SK-N-SH (cell line): ENCODE results near the gene PIF1. TPM values are rescaled to one million over a fixed set of nuclear protein-coding genes. Genes with fewer than 3 reads are reported as not detected.

Experiments
- CTCF ChIA-PET: fragments of 300-600, 350-600 bp; formaldehyde crosslinking; extraction: SDS; loops from one replicate; lab custom pipeline; 2021; lab: Yijun Ruan, JAX
- POLR2A ChIA-PET: fragments of 350-600 bp; sonication (Branson Sonifier 250); formaldehyde crosslinking; extraction: SDS; loops from one replicate; lab custom pipeline; 2020; ENCODE audit warnings: antibody characterized with exemption, inconsistent platforms; lab: Yijun Ruan, JAX
- DNase-seq: peaks from one replicate; pipeline ENCODE4 v3.0.0; 2012
- H2AFZ ChIP-seq: fragments of 200-600 bp; sonication (generic); 2 replicates; pipeline ENCODE4 v1.8.1; 2016; ENCODE audit warnings: antibody characterized with exemption, mild to moderate bottlenecking, low read depth
- H3F3A ChIP-seq: fragments of 200-600 bp; sonication (generic); replicated peaks from 2 replicates; pipeline ENCODE3; 2016; ENCODE audit warnings: antibody characterized with exemption, mild to moderate bottlenecking; ENCODE audit not compliant: insufficient read depth
- H3K27ac ChIP-seq, 2 experiments: fragments of 200-500 bp in 1 of 2; fragments of 200-600 bp in 1 of 2; sonication (Bioruptor generic) in 1 of 2; sonication (generic), shearing (Covaris generic) in 1 of 2; 2 replicates each; pipeline versions ENCODE4 v1.5.1 to v1.6.1; 2014 to 2016; ENCODE audit warnings: low read depth in 2 of 2, inconsistent platforms in 1 of 2, low read length in 1 of 2, mild to moderate bottlenecking in 1 of 2, mixed read lengths in 1 of 2
- H3K27me3 ChIP-seq: fragments of 200-600 bp; sonication (generic), shearing (Covaris generic); 2 replicates; pipeline ENCODE4 v1.6.1; 2016; ENCODE audit warnings: mixed run types; ENCODE audit not compliant: insufficient read depth
- H3K36me3 ChIP-seq, 2 experiments: fragments of 200-500 bp in 1 of 2; fragments of 200-600 bp in 1 of 2; sonication (Bioruptor generic) in 1 of 2; sonication (generic) in 1 of 2; replicated peaks in 1 of 2; 2 replicates each; pipeline versions ENCODE3 to v1.5.1; 2014 to 2016; ENCODE audit warnings: low read length in 1 of 2, mild to moderate bottlenecking in 1 of 2; ENCODE audit not compliant: insufficient read depth in 2 of 2, control insufficient read depth in 1 of 2
- H3K4me1 ChIP-seq, 2 experiments: fragments of 200-500 bp in 1 of 2; fragments of 200-600 bp in 1 of 2; sonication (Bioruptor generic) in 1 of 2; sonication (generic), shearing (Covaris generic) in 1 of 2; 2 replicates each; pipeline versions ENCODE4 v1.5.1 to v1.6.1; 2014 to 2016; ENCODE audit warnings: low read depth in 1 of 2, low read length in 1 of 2, mixed run types in 1 of 2; ENCODE audit not compliant: insufficient read depth in 2 of 2, control insufficient read depth in 1 of 2
- H3K4me2 ChIP-seq: fragments of 200-600 bp; sonication (generic), shearing (Covaris generic); 2 replicates; pipeline ENCODE4 v1.6.1; 2017; ENCODE audit warnings: mixed run types
- H3K4me3 ChIP-seq, 2 experiments: fragments of 200-500 bp in 1 of 2; fragments of 200-600 bp in 1 of 2; sonication (Bioruptor generic) in 1 of 2; sonication (generic), shearing (Covaris generic) in 1 of 2; 2 replicates each; pipeline versions ENCODE4 v1.5.1 to v1.8.1; 2014 to 2016; ENCODE audit warnings: low read depth in 2 of 2, inconsistent platforms in 1 of 2, low read length in 1 of 2, mild to moderate bottlenecking in 1 of 2, mixed read lengths in 1 of 2, moderate library complexity in 1 of 2
- H3K79me2 ChIP-seq: fragments of 200-600 bp; sonication (generic); 2 replicates; pipeline ENCODE4 v1.8.1; 2017; ENCODE audit warnings: mild to moderate bottlenecking; ENCODE audit not compliant: insufficient read depth
- H3K9ac ChIP-seq: fragments of 200-600 bp; sonication (generic); 2 replicates; pipeline ENCODE4 v1.6.1; 2017; ENCODE audit warnings: mixed run types
- H3K9me2 ChIP-seq: fragments of 200-600 bp; sonication (generic); 2 replicates; pipeline ENCODE4 v1.6.1; 2017; ENCODE audit warnings: mixed run types
- H3K9me3 ChIP-seq: fragments of 200-600 bp; sonication (generic); 2 replicates; pipeline ENCODE4 v1.6.1; 2017; ENCODE audit warnings: mixed run types, mild to moderate bottlenecking, moderate library complexity
- H4K20me1 ChIP-seq: fragments of 200-600 bp; sonication (generic); 2 replicates; pipeline ENCODE4 v1.6.1; 2017; ENCODE audit warnings: mild to moderate bottlenecking, mixed run types; ENCODE audit not compliant: insufficient read depth
- CHD2 ChIP-seq: fragments of 150-350 bp; IDR thresholded peaks from 2 replicates; pipeline ENCODE4 v1.6.1; 2018; ENCODE audit warnings: low read length; ENCODE audit not compliant: partially characterized antibody
- CTCF ChIP-seq: fragments of 200-600 bp; sonication (generic); IDR thresholded peaks from 2 replicates; pipeline ENCODE4 v1.6.1; 2017; ENCODE audit warnings: antibody characterized with exemption, mild to moderate bottlenecking, moderate library complexity
- GABPA ChIP-seq: IDR thresholded peaks from 2 replicates; pipeline ENCODE4 v1.4.0; 2012; ENCODE audit warnings: low read depth, mild to moderate bottlenecking
- JUND ChIP-seq: IDR thresholded peaks from 2 replicates; pipeline ENCODE4 v1.4.0; 2012
- MEF2A ChIP-seq: IDR thresholded peaks from 2 replicates; pipeline ENCODE4 v1.4.0; 2012; ENCODE audit warnings: low read depth, borderline replicate concordance
- NRF1 ChIP-seq: IDR thresholded peaks from 2 replicates; pipeline ENCODE4 v1.6.1; 2012; ENCODE audit warnings: low read depth, mild to moderate bottlenecking, low read length
- PBX3 ChIP-seq: IDR thresholded peaks from 2 replicates; pipeline ENCODE4; 2012
- POLR2AphosphoS5 ChIP-seq: IDR thresholded peaks from 2 replicates; pipeline ENCODE4 v1.6.1; 2012; ENCODE audit warnings: low read depth, low read length
- RXRA ChIP-seq: IDR thresholded peaks from 2 replicates; pipeline ENCODE4 v1.4.0; 2012; ENCODE audit warnings: low read depth, mild to moderate bottlenecking, borderline replicate concordance
- TCF12 ChIP-seq: IDR thresholded peaks from 2 replicates; pipeline ENCODE4 v1.4.0; 2012
- TEAD4 ChIP-seq: IDR thresholded peaks from 2 replicates; pipeline ENCODE4 v1.4.0; 2012; ENCODE audit warnings: mild to moderate bottlenecking, borderline replicate concordance; ENCODE audit not compliant: insufficient read depth
- USF1 ChIP-seq: IDR thresholded peaks from 2 replicates; pipeline ENCODE4 v1.4.0; 2012; ENCODE audit warnings: low read depth, borderline replicate concordance
- WGBS: methylation state at CpG from one replicate; pipeline ENCODE4 v1.1.6; 2017; ENCODE audit warnings: low lambda C conversion rate; 5-methylcytosine and 5-hydroxymethylcytosine counted together
- polyA plus RNA-seq, 3 experiments: library from polyadenylated mRNA; depleted of rRNA; stranded (reverse); fragments of >200 nt; gene quantifications; 2 replicates each; pipeline ENCODE4 v1.2.3, GENCODE V29; 2012
- TF ChIP-seq, protein P1 (sequence below): IDR thresholded peaks from 2 replicates; pipeline ENCODE4 v1.6.1; 2012; ENCODE audit warnings: mild to moderate bottlenecking, low read depth, low read length, moderate library complexity
- TF ChIP-seq, protein P2 (sequence below): fragments of 150-350 bp; IDR thresholded peaks from 2 replicates; pipeline ENCODE4 v1.6.1; 2017; ENCODE audit warnings: antibody characterized with exemption, low read length, low read depth, borderline replicate concordance
- TF ChIP-seq, protein P3 (sequence below): IDR thresholded peaks from 2 replicates; pipeline ENCODE4 v1.4.0; 2012; ENCODE audit warnings: low read depth
- TF ChIP-seq, protein P4 (sequence below): fragments of 150-350 bp; IDR thresholded peaks from 2 replicates; pipeline ENCODE4 v1.6.1; 2016; ENCODE audit warnings: mild to moderate bottlenecking, low read depth, low read length

The PIF1 gene
- polyA plus RNA-seq, 1 of the 3 experiments (the other 2 are of a cell fraction) = 12.4 TPM

- TF ChIP-seq, protein P1, sequence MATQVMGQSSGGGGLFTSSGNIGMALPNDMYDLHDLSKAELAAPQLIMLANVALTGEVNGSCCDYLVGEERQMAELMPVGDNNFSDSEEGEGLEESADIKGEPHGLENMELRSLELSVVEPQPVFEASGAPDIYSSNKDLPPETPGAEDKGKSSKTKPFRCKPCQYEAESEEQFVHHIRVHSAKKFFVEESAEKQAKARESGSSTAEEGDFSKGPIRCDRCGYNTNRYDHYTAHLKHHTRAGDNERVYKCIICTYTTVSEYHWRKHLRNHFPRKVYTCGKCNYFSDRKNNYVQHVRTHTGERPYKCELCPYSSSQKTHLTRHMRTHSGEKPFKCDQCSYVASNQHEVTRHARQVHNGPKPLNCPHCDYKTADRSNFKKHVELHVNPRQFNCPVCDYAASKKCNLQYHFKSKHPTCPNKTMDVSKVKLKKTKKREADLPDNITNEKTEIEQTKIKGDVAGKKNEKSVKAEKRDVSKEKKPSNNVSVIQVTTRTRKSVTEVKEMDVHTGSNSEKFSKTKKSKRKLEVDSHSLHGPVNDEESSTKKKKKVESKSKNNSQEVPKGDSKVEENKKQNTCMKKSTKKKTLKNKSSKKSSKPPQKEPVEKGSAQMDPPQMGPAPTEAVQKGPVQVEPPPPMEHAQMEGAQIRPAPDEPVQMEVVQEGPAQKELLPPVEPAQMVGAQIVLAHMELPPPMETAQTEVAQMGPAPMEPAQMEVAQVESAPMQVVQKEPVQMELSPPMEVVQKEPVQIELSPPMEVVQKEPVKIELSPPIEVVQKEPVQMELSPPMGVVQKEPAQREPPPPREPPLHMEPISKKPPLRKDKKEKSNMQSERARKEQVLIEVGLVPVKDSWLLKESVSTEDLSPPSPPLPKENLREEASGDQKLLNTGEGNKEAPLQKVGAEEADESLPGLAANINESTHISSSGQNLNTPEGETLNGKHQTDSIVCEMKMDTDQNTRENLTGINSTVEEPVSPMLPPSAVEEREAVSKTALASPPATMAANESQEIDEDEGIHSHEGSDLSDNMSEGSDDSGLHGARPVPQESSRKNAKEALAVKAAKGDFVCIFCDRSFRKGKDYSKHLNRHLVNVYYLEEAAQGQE = no peak
- TF ChIP-seq TCF12 (no peak), MEF2A (no peak), POLR2AphosphoS5 (no peak)
These were observed 44.1 kb downstream of the PIF1 start (continued) for GRCh38 chr15:64781299-64781698.

- ChIA-PET CTCF (interaction anchor here (0.7 to 3.5 kb wide), 4 partner anchors 29 to 353 kb away, joined by 3 to 17 read pairs (median 4); partner anchors contain the start of gene PDCD7), POLR2A (interaction anchor here (0.7 kb wide), 1 partner anchor 61 kb away, joined by 3 read pairs; the partner anchor contains the start of gene PLEKHO2)
- Histone ChIP-seq H3K4me1 (peaks cover 4% of the 10 kb centered on the region in 2 experiments; a peak in 1 of 4 replicates), H4K20me1 (no peaks in the 10 kb centered on the region), H3K27ac (no peak overlapping the region), H3F3A (no peaks in the 10 kb centered on the region), H3K36me3 (no peaks in the 10 kb centered on the region), H2AFZ (no peak overlapping the region), H3K9ac (no peak overlapping the region), H3K4me3 (no peak overlapping the region), H3K4me2 (no peak overlapping the region), H3K9me2 (no peaks in the 10 kb centered on the region), H3K79me2 (no peaks in the 10 kb centered on the region), H3K9me3 (no peaks in the 10 kb centered on the region), H3K27me3 (no peaks in the 10 kb centered on the region)
- no peak for DNase-seq
- 82% methylated on average over 8 of the region's 8 CpGs for WGBS
- TF ChIP-seq, protein P1 = no peak
- no peak for TF ChIP-seq TEAD4
- no peak for TF ChIP-seq RXRA
- no peak for TF ChIP-seq USF1
- TF ChIP-seq CHD2 = no peak
- TF ChIP-seq, protein P2, sequence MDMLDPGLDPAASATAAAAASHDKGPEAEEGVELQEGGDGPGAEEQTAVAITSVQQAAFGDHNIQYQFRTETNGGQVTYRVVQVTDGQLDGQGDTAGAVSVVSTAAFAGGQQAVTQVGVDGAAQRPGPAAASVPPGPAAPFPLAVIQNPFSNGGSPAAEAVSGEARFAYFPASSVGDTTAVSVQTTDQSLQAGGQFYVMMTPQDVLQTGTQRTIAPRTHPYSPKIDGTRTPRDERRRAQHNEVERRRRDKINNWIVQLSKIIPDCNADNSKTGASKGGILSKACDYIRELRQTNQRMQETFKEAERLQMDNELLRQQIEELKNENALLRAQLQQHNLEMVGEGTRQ = no peak
- TF ChIP-seq PBX3 = no peak
- TF ChIP-seq, protein P3, sequence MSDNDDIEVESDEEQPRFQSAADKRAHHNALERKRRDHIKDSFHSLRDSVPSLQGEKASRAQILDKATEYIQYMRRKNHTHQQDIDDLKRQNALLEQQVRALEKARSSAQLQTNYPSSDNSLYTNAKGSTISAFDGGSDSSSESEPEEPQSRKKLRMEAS = no peak
- TF ChIP-seq MEF2A = no peak
- TF ChIP-seq JUND = no peak
- no peak for TF ChIP-seq TCF12
- TF ChIP-seq NRF1 = no peak
- TF ChIP-seq CTCF = no peak
- no peak for TF ChIP-seq GABPA
- TF ChIP-seq, protein P4, sequence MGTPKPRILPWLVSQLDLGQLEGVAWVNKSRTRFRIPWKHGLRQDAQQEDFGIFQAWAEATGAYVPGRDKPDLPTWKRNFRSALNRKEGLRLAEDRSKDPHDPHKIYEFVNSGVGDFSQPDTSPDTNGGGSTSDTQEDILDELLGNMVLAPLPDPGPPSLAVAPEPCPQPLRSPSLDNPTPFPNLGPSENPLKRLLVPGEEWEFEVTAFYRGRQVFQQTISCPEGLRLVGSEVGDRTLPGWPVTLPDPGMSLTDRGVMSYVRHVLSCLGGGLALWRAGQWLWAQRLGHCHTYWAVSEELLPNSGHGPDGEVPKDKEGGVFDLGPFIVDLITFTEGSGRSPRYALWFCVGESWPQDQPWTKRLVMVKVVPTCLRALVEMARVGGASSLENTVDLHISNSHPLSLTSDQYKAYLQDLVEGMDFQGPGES = no peak
These were observed 44.8 kb downstream of the PIF1 start for GRCh38 chr15:64780600-64781156.
